ENCODE data around the gene SLC27A1. TPM values are rescaled to one million over a fixed set of nuclear protein-coding genes. Genes with fewer than 3 reads are reported as not detected.

SLC27A1 gene
- total RNA-seq, 1 donor from 2014 or later: 9.5 TPM

- no peaks in the 10 kb centered on the region for H3K9me3 ChIP-seq (ENCODE audit: insufficient read depth, low read depth, low read length)
- H3K79me2 ChIP-seq (ENCODE audit: insufficient read depth, low read length): peaks cover 8% of the 10 kb centered on the region
- H3K27me3 ChIP-seq (ENCODE audit: insufficient read depth, low read length): no peaks in the 10 kb centered on the region
- no peak overlapping the region for H3K4me3 Mint-ChIP-seq (ENCODE audit: unreplicated experiment)
- no peaks in the 10 kb centered on the region for H3K36me3 ChIP-seq (ENCODE audit: insufficient read depth, low read length)
- FAIRE-seq (no peak), DNase-seq (ENCODE audit: low read depth) (no peak)
- no peak overlapping the region for H3K4me3 ChIP-seq (ENCODE audit: insufficient read depth, low read depth, low read length)
- no peaks in the 10 kb centered on the region for H3K9me3 Mint-ChIP-seq (ENCODE audit: unreplicated experiment)
- no peak overlapping the region for H3K27ac ChIP-seq (ENCODE audit: low read depth, low read length)
- H3K4me2 ChIP-seq (ENCODE audit: low read length): no peak overlapping the region
- H3K4me1 Mint-ChIP-seq (ENCODE audit: low read depth, unreplicated experiment): peaks cover 4% of the 10 kb centered on the region
- no peak overlapping the region for H3K9ac ChIP-seq (ENCODE audit: low read length)
- no peak overlapping the region for H3K27ac Mint-ChIP-seq (ENCODE audit: unreplicated experiment)
- H3K27me3 Mint-ChIP-seq (ENCODE audit: low read depth, unreplicated experiment): no peaks in the 10 kb centered on the region
- H3K36me3 Mint-ChIP-seq (ENCODE audit: low read depth, unreplicated experiment): peaks cover 9% of the 10 kb centered on the region
- H3K4me1 ChIP-seq (ENCODE audit: insufficient read depth, low read length): no peaks in the 10 kb centered on the region
- TF ChIP-seq EZH2 (IDR thresholded peaks at IDR 0.05; ENCODE audit: insufficient read depth, low read length) (no peak), CTCF (IDR thresholded peaks at IDR 0.05; ENCODE audit: insufficient read depth, low read depth, low read length) (no peak)
- peaks cover 24% of the 10 kb centered on the region for H4K20me1 ChIP-seq (ENCODE audit: insufficient read depth, low read length)
- H2AFZ ChIP-seq (ENCODE audit: low read depth, low read length): no peak overlapping the region
Observed at GRCh38 chr19:17486545-17487240, 16.4 kb downstream of the SLC27A1 start.

GRCh38 chr19:17487284-17488121, 17.2 kb downstream of the SLC27A1 start:
- Histone ChIP-seq H3K27me3 (ENCODE audit: insufficient read depth, low read length) (no peaks in the 10 kb centered on the region), H2AFZ (ENCODE audit: low read depth, low read length) (no peak overlapping the region), H3K4me3 (ENCODE audit: insufficient read depth, low read depth, low read length) (no peak overlapping the region), H3K27ac (ENCODE audit: low read depth, low read length) (no peak overlapping the region), H4K20me1 (ENCODE audit: insufficient read depth, low read length) (peaks cover 20% of the 10 kb centered on the region), H3K79me2 (ENCODE audit: insufficient read depth, low read length) (peaks cover 8% of the 10 kb centered on the region), H3K36me3 (ENCODE audit: insufficient read depth, low read length) (no peaks in the 10 kb centered on the region), H3K4me2 (ENCODE audit: low read length) (no peak overlapping the region), H3K9me3 (ENCODE audit: insufficient read depth, low read depth, low read length) (no peaks in the 10 kb centered on the region), H3K4me1 (ENCODE audit: insufficient read depth, low read length) (no peaks in the 10 kb centered on the region), H3K9ac (ENCODE audit: low read length) (no peak overlapping the region)
- H3K27me3 Mint-ChIP-seq (ENCODE audit: low read depth, unreplicated experiment): no peaks in the 10 kb centered on the region
- H3K4me1 Mint-ChIP-seq (ENCODE audit: low read depth, unreplicated experiment): peaks cover 4% of the 10 kb centered on the region
- FAIRE-seq (no peak), DNase-seq (ENCODE audit: low read depth) (no peak)
- TF ChIP-seq EZH2 (IDR thresholded peaks at IDR 0.05; ENCODE audit: insufficient read depth, low read length): no peak
- TF ChIP-seq CTCF (IDR thresholded peaks at IDR 0.05; ENCODE audit: insufficient read depth, low read depth, low read length): no peak
- H3K9me3 Mint-ChIP-seq (ENCODE audit: unreplicated experiment): no peaks in the 10 kb centered on the region
- H3K27ac Mint-ChIP-seq (ENCODE audit: unreplicated experiment): no peak overlapping the region
- H3K36me3 Mint-ChIP-seq (ENCODE audit: low read depth, unreplicated experiment): peaks cover 9% of the 10 kb centered on the region
- no peak overlapping the region for H3K4me3 Mint-ChIP-seq (ENCODE audit: unreplicated experiment)
